Measurements from ENCODE around the gene HIVEP2.

- TF ChIP-seq, protein P1, sequence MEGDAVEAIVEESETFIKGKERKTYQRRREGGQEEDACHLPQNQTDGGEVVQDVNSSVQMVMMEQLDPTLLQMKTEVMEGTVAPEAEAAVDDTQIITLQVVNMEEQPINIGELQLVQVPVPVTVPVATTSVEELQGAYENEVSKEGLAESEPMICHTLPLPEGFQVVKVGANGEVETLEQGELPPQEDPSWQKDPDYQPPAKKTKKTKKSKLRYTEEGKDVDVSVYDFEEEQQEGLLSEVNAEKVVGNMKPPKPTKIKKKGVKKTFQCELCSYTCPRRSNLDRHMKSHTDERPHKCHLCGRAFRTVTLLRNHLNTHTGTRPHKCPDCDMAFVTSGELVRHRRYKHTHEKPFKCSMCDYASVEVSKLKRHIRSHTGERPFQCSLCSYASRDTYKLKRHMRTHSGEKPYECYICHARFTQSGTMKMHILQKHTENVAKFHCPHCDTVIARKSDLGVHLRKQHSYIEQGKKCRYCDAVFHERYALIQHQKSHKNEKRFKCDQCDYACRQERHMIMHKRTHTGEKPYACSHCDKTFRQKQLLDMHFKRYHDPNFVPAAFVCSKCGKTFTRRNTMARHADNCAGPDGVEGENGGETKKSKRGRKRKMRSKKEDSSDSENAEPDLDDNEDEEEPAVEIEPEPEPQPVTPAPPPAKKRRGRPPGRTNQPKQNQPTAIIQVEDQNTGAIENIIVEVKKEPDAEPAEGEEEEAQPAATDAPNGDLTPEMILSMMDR (IDR thresholded peaks at IDR 0.05): no peak
- no peak for TF ChIP-seq POLR2A (IDR thresholded peaks at IDR 0.05)
Measured at GRCh38 chr6:142945446-142946180, 637 bp upstream of the HIVEP2 start.

All from lower leg skin (tissue), 3 donors.